ENCODE results near the gene ALKBH3. TPM values are rescaled to one million over a fixed set of nuclear protein-coding genes. Genes with fewer than 3 reads are reported as not detected.
A peak's percentile ranks its signal among the peaks of the same experiment; 100 is the strongest.

The ALKBH3 gene
- total and polyA plus RNA-seq, 10 of the 15 experiments (the other 5 are each of a cell fraction or from before 2014, with no cell fraction given), result 22.1 to 50.8 (median 38.5) TPM

DNA sequence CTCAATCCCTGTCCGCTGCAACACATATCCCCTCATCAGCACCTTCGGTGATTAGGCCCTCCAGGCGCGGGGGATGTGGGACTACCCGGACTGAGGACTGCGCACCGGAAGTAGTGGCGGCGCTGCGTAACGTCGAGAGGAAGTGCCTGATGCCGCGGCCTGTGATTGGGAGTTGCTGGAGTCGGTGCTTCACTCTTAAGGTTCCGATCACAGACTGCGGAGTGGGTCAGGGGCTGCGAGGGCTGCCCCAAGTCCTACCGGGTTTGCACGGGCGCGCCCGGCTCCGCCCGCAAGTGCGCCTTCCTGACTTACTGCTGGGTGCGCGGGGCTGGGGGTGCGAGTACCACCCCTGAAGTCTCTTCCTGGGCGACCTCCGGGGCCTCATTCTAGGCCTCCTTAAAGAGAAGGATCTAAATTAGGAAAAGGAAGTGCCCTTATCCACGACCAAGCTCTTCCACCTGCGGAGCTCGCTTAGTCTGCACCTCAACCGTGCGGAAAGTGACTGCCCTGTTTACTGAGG, at the start of gene ALKBH3 (continued):
- TF ChIP-seq, protein P1, sequence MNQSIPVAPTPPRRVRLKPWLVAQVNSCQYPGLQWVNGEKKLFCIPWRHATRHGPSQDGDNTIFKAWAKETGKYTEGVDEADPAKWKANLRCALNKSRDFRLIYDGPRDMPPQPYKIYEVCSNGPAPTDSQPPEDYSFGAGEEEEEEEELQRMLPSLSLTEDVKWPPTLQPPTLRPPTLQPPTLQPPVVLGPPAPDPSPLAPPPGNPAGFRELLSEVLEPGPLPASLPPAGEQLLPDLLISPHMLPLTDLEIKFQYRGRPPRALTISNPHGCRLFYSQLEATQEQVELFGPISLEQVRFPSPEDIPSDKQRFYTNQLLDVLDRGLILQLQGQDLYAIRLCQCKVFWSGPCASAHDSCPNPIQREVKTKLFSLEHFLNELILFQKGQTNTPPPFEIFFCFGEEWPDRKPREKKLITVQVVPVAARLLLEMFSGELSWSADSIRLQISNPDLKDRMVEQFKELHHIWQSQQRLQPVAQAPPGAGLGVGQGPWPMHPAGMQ (IDR thresholded peaks at IDR 0.05; ENCODE audit: borderline replicate concordance), result no peak; the same call in 1 of the 2 replicates
- TF ChIP-seq HDAC6 (IDR thresholded peaks at IDR 0.05; ENCODE audit: unreplicated experiment) (no peak), NR2F1 (conservative IDR thresholded peaks at IDR 0.05) (peak; percentile 56; the same call in 1 of the 2 replicates), IKZF1 (conservative IDR thresholded peaks at IDR 0.05) (peak; percentile 93), ZNF24 (IDR thresholded peaks at IDR 0.05) (peak; percentile 50; the same call in 1 of the 2 replicates), KAT2A (conservative IDR thresholded peaks at IDR 0.05; ENCODE audit: control insufficient read depth, low read depth, low read length) (no peak), RELA (IDR thresholded peaks at IDR 0.05; ENCODE audit: borderline replicate concordance, partially characterized antibody) (peak; percentile 50), NRF1 (conservative IDR thresholded peaks at IDR 0.05; ENCODE audit: low read depth, low read length) (no peak), SMARCA5 (IDR thresholded peaks at IDR 0.05) (peak; percentile 74; the same call in 1 of the 2 replicates), PAX5 (IDR thresholded peaks at IDR 0.05; ENCODE audit: borderline replicate concordance, low read depth, low read length) (peak; percentile 53; the same call in 1 of the 2 replicates), SPI1 (IDR thresholded peaks at IDR 0.05; ENCODE audit: borderline replicate concordance, insufficient read depth, low read depth, low read length) (peak; percentile 31; the same call in 1 of the 2 replicates), STAT3 (IDR thresholded peaks at IDR 0.05; ENCODE audit: low read depth, low read length) (no peak), CBX5 (IDR thresholded peaks at IDR 0.05; ENCODE audit: low read depth) (peak; percentile 98), SUPT20H (IDR thresholded peaks at IDR 0.05; ENCODE audit: borderline replicate concordance, control insufficient read depth, low read depth, low read length) (no peak), EZH2 (IDR thresholded peaks at IDR 0.05; ENCODE audit: borderline replicate concordance, control insufficient read depth, low read depth, low read length) (no peak), CREB1 (IDR thresholded peaks at IDR 0.05; ENCODE audit: low read depth) (peak; percentile 89), MTA3 (IDR thresholded peaks at IDR 0.05; ENCODE audit: borderline replicate concordance, low read length) (no peak)
- TF ChIP-seq, protein P2, sequence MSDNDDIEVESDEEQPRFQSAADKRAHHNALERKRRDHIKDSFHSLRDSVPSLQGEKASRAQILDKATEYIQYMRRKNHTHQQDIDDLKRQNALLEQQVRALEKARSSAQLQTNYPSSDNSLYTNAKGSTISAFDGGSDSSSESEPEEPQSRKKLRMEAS (IDR thresholded peaks at IDR 0.05; ENCODE audit: low read depth, low read length), result peak; percentile 60; the same call in 1 of the 2 replicates
- TF ChIP-seq, protein P3, sequence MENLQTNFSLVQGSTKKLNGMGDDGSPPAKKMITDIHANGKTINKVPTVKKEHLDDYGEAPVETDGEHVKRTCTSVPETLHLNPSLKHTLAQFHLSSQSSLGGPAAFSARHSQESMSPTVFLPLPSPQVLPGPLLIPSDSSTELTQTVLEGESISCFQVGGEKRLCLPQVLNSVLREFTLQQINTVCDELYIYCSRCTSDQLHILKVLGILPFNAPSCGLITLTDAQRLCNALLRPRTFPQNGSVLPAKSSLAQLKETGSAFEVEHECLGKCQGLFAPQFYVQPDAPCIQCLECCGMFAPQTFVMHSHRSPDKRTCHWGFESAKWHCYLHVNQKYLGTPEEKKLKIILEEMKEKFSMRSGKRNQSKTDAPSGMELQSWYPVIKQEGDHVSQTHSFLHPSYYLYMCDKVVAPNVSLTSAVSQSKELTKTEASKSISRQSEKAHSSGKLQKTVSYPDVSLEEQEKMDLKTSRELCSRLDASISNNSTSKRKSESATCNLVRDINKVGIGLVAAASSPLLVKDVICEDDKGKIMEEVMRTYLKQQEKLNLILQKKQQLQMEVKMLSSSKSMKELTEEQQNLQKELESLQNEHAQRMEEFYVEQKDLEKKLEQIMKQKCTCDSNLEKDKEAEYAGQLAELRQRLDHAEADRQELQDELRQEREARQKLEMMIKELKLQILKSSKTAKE (IDR thresholded peaks at IDR 0.05; ENCODE audit: low read depth, poor library complexity, severe bottlenecking), result peak; percentile 53
- TF ChIP-seq, protein P4, sequence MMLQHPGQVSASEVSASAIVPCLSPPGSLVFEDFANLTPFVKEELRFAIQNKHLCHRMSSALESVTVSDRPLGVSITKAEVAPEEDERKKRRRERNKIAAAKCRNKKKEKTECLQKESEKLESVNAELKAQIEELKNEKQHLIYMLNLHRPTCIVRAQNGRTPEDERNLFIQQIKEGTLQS (IDR thresholded peaks at IDR 0.05; ENCODE audit: borderline replicate concordance, extremely low read depth, low read depth, low read length), result no peak
- TF ChIP-seq, protein P5, sequence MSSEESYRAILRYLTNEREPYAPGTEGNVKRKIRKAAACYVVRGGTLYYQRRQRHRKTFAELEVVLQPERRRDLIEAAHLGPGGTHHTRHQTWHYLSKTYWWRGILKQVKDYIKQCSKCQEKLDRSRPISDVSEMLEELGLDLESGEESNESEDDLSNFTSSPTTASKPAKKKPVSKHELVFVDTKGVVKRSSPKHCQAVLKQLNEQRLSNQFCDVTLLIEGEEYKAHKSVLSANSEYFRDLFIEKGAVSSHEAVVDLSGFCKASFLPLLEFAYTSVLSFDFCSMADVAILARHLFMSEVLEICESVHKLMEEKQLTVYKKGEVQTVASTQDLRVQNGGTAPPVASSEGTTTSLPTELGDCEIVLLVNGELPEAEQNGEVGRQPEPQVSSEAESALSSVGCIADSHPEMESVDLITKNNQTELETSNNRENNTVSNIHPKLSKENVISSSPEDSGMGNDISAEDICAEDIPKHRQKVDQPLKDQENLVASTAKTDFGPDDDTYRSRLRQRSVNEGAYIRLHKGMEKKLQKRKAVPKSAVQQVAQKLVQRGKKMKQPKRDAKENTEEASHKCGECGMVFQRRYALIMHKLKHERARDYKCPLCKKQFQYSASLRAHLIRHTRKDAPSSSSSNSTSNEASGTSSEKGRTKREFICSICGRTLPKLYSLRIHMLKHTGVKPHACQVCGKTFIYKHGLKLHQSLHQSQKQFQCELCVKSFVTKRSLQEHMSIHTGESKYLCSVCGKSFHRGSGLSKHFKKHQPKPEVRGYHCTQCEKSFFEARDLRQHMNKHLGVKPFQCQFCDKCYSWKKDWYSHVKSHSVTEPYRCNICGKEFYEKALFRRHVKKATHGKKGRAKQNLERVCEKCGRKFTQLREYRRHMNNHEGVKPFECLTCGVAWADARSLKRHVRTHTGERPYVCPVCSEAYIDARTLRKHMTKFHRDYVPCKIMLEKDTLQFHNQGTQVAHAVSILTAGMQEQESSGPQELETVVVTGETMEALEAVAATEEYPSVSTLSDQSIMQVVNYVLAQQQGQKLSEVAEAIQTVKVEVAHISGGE (CRISPR knock-in tag; IDR thresholded peaks at IDR 0.05), result peak; percentile 98
- TF ChIP-seq, protein P6, sequence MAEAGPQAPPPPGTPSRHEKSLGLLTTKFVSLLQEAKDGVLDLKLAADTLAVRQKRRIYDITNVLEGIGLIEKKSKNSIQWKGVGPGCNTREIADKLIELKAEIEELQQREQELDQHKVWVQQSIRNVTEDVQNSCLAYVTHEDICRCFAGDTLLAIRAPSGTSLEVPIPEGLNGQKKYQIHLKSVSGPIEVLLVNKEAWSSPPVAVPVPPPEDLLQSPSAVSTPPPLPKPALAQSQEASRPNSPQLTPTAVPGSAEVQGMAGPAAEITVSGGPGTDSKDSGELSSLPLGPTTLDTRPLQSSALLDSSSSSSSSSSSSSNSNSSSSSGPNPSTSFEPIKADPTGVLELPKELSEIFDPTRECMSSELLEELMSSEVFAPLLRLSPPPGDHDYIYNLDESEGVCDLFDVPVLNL (IDR thresholded peaks at IDR 0.05; ENCODE audit: low read depth, low read length), result no peak

Measured in GM12878 (cell line).